Measurements from ENCODE around the gene KCNN3.

Gene KCNN3

GRCh38 chr1:154715385-154715784, 154.7 kb downstream of the KCNN3 start:
- DNase-seq (ENCODE audit: low read depth), result no peak
- no peak overlapping the region for H3K4me3 ChIP-seq (ENCODE audit: control insufficient read depth, low read depth, low read length)
- TF ChIP-seq, protein P1, sequence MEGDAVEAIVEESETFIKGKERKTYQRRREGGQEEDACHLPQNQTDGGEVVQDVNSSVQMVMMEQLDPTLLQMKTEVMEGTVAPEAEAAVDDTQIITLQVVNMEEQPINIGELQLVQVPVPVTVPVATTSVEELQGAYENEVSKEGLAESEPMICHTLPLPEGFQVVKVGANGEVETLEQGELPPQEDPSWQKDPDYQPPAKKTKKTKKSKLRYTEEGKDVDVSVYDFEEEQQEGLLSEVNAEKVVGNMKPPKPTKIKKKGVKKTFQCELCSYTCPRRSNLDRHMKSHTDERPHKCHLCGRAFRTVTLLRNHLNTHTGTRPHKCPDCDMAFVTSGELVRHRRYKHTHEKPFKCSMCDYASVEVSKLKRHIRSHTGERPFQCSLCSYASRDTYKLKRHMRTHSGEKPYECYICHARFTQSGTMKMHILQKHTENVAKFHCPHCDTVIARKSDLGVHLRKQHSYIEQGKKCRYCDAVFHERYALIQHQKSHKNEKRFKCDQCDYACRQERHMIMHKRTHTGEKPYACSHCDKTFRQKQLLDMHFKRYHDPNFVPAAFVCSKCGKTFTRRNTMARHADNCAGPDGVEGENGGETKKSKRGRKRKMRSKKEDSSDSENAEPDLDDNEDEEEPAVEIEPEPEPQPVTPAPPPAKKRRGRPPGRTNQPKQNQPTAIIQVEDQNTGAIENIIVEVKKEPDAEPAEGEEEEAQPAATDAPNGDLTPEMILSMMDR (conservative IDR thresholded peaks at IDR 0.05; ENCODE audit: control insufficient read depth, insufficient read depth, low read depth, low read length), result no peak

- TF ChIP-seq, protein P1 (conservative IDR thresholded peaks at IDR 0.05; ENCODE audit: control insufficient read depth, insufficient read depth, low read depth, low read length), result no peak
- H3K4me3 ChIP-seq (ENCODE audit: control insufficient read depth, low read depth, low read length), result no peak overlapping the region
- peak; percentile 49 for DNase-seq (ENCODE audit: low read depth)
These were observed 155.4 kb downstream of the KCNN3 start for GRCh38 chr1:154714638-154715037.

- DNase-seq (ENCODE audit: low read depth), result no peak
- H3K4me3 ChIP-seq (ENCODE audit: control insufficient read depth, low read depth, low read length), result no peak overlapping the region
- TF ChIP-seq, protein P1 (conservative IDR thresholded peaks at IDR 0.05; ENCODE audit: control insufficient read depth, insufficient read depth, low read depth, low read length), result no peak
These were observed 155.9 kb downstream of the KCNN3 start for GRCh38 chr1:154714052-154714623.

DNA sequence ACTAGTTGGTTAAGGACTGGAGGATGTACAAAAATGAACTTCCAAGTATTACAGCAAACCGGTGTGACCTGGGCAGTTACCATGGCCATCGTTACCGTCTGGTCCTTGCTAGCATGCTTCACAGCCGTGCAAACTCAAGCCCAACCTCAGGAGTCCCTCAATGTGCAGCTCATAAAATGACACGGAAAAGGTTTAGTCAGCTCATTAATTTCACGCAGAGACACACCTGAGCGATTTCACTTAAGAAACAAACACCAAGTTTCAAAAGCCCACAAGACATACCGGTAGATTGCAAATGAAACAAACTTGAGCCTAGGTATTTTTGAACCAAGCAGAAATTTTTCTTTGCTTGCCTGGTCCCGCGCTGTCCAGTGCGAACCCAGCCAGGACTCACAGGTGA, 157.1 kb downstream of the KCNN3 start:
- no peak for DNase-seq (ENCODE audit: low read depth)
- TF ChIP-seq, protein P1 (conservative IDR thresholded peaks at IDR 0.05; ENCODE audit: control insufficient read depth, insufficient read depth, low read depth, low read length), result no peak
- no peak overlapping the region for H3K4me3 ChIP-seq (ENCODE audit: control insufficient read depth, low read depth, low read length)

DNA sequence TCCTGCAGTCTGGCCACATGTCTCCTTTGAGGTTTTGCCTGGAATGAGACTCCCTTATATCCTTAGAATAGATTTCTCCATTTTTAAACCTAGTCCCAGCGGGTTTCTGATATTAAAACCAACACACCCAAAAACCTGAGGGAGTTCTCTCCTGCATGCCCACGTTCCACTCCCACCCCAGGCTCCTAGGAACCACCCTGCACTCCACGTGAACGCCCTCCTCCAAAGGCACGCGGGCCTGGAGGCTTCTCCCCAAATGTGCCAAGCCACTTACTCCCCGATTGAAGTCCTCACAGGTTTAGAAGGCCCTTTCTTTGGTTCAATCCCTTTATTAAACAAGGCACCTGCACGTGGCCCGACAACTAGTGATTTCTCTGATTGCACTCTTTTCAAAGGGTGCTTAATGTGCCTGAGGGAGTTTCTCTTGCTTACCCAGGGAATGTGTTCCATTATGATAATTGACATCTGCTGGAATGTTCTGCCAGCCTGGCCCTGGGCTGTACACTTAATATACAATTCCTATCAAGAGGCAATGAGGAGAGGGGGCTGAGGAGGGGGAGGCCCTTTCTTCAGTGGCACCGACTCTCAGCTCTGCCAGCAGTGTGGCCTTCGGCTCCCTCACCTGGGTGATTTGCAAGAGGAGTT, 157.8 kb downstream of the KCNN3 start:
- DNase-seq (ENCODE audit: low read depth), result no peak
- TF ChIP-seq, protein P1 (conservative IDR thresholded peaks at IDR 0.05; ENCODE audit: control insufficient read depth, insufficient read depth, low read depth, low read length), result no peak
- H3K4me3 ChIP-seq (ENCODE audit: control insufficient read depth, low read depth, low read length), result no peak overlapping the region

DNA sequence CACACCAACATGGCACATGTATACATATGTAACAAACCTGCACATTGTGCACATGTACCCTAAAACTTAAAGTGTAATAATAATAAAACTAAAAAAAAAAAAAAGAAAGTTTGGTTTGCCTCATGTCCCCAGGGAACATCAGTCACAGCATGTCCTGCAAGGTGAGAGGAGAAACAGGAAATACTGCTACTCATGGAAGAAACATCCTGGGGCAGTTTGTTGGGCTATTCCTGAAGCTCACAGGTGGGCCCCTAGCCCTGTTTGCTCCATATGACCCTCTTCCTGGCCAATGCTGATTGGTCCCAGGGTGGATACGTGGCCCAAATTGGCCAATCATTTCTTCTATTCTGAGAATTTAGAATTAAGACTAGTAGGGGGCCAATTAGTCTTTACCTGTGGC, 158.7 kb downstream of the KCNN3 start:
- DNase-seq (ENCODE audit: low read depth), result no peak
- TF ChIP-seq, protein P1 (conservative IDR thresholded peaks at IDR 0.05; ENCODE audit: control insufficient read depth, insufficient read depth, low read depth, low read length), result no peak
- no peak overlapping the region for H3K4me3 ChIP-seq (ENCODE audit: control insufficient read depth, low read depth, low read length)
